ENCODE measurements around the gene KCTD17. TPM values are rescaled to one million over a fixed set of nuclear protein-coding genes. Genes with fewer than 3 reads are reported as not detected.

KCTD17 gene
- total and polyA plus RNA-seq, 2 of the 4 experiments (the other 2 are of a cell fraction): 28.3 to 37.3 TPM

DNA sequence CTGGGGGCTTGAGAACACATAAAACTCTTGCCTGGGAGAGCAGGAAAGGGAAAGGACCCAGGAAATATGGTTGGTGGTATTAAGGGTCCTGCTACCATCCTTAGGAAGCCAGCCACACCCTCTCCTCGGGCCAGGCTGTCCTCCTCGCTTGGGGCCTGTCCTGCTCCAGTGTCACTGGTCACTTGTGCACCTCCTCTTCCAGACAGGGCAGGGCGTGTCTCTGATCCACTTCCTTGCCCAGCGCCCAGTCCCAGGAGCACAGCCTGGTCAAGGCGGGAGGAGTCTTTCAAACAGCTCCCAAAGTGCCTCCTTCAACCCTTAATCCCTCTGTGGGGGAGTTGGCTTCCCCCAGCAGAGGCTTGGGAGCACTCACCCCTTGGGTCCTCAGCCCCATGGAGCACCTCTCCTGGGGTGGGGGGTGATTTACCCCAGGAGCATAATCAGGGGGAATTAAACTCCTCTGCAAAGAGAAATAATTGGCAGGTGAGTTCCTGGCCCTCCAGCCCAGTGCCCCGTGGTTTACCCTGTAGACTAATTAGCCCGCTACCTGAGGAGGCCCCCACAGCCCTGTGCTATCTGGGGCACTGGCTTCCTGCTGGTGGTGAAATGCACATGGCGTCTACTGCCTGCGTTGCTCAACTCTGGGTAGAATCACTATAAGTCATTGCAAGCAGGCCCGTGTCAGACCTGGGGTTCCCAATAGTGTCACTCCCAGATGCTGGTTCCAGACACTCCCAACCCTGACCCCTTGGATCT is 49.9 kb downstream of the KCTD17 start:
- Histone ChIP-seq H2AK5ac (ENCODE audit: low read depth, low read length) (no peak overlapping the region), H4K8ac (ENCODE audit: low read depth in 2 of 2, low read length in 2 of 2) (no peak overlapping the region), H3K4ac (ENCODE audit: low read depth, low read length) (no peak overlapping the region), H2BK15ac (ENCODE audit: low read depth, low read length) (no peak overlapping the region), H2BK120ac (ENCODE audit: low read depth, low read length) (no peak overlapping the region), H2BK20ac (ENCODE audit: low read depth, low read length) (no peak overlapping the region), H3K79me1 (ENCODE audit: low read depth in 1 of 2, low read length in 2 of 2) (no peaks in the 10 kb centered on the region), H4K20me1 (ENCODE audit: insufficient read depth, low read length) (no peaks in the 10 kb centered on the region), H3K23ac (ENCODE audit: low read depth, low read length) (no peak overlapping the region), H3K4me2 (ENCODE audit: low read depth, low read length) (no peak overlapping the region), H4K91ac (ENCODE audit: insufficient read depth, low read depth, low read length) (no peak overlapping the region), H2BK5ac (ENCODE audit: low read depth, low read length, poor library complexity, severe bottlenecking) (no peak overlapping the region), H3K9me3 (ENCODE audit: control insufficient read depth, insufficient read depth, low read length) (no peaks in the 10 kb centered on the region), H3K27ac (ENCODE audit: insufficient read depth, low read length) (no peak overlapping the region), H4K5ac (ENCODE audit: low read depth, low read length) (no peak overlapping the region), H3K56ac (ENCODE audit: extremely low read depth, insufficient read depth, low read length) (no peak overlapping the region), H3K27me3 (ENCODE audit: control insufficient read depth, insufficient read depth, low read length) (peaks cover 79% of the 10 kb centered on the region), H3K9me1 (ENCODE audit: insufficient read depth, low read length) (no peaks in the 10 kb centered on the region), H3K9ac (ENCODE audit: low read depth, low read length) (no peak overlapping the region), H3K14ac (replicated peaks; ENCODE audit: low read depth, low read length) (no peak overlapping the region), H3K4me1 (ENCODE audit: control insufficient read depth, insufficient read depth, low read length) (no peaks in the 10 kb centered on the region), H2AFZ (replicated peaks; ENCODE audit: low read length, poor library complexity) (no peak overlapping the region), H3K36me3 (ENCODE audit: control insufficient read depth, insufficient read depth, low read length) (no peaks in the 10 kb centered on the region), H3K18ac (ENCODE audit: low read depth, low read length) (no peak overlapping the region), H2AK9ac (replicated peaks; ENCODE audit: low read depth, low read length, poor library complexity) (no peak overlapping the region), H3K4me3 (ENCODE audit: insufficient read depth, low read depth, low read length) (no peak overlapping the region)
- in situ Hi-C loops (cut with MboI; ENCODE audit: low sequenced_read_pairs) (no loop called here), intact Hi-C loops (cut with micrococcal nuclease) (no loop called here), dilution Hi-C loops (cut with HindIII; ENCODE audit: low sequenced_read_pairs, unreplicated experiment) (no loop called here)
- POLR2A ChIA-PET (ENCODE audit: unreplicated experiment): no interaction called here
- TF ChIP-seq SMC3 (IDR thresholded peaks at IDR 0.05; ENCODE audit: low read depth, low read length) (no peak), RFX5 (IDR thresholded peaks at IDR 0.05; ENCODE audit: low read depth, low read length) (no peak), MAZ (IDR thresholded peaks at IDR 0.05; ENCODE audit: borderline replicate concordance, low read depth, low read length) (no peak), NFE2L2 (IDR thresholded peaks at IDR 0.05; ENCODE audit: low read depth, low read length) (no peak), USF2 (IDR thresholded peaks at IDR 0.05; ENCODE audit: low read depth, low read length) (no peak), POLR2A (IDR thresholded peaks at IDR 0.05; ENCODE audit: low read depth, low read length) (no peak), RAD21 (IDR thresholded peaks at IDR 0.05; ENCODE audit: low read length) (no peak), FOS (IDR thresholded peaks at IDR 0.05; ENCODE audit: low read depth, low read length) (no peak), BHLHE40 (IDR thresholded peaks at IDR 0.05; ENCODE audit: low read depth, low read length) (no peak), CEBPB (IDR thresholded peaks at IDR 0.05; ENCODE audit: low read depth, low read length) (no peak), MAFK (IDR thresholded peaks at IDR 0.05; ENCODE audit: low read depth, low read length) (no peak), MXI1 (IDR thresholded peaks at IDR 0.05; ENCODE audit: borderline replicate concordance, low read depth, low read length) (no peak), CTCF (conservative IDR thresholded peaks at IDR 0.05; ENCODE audit: low read depth, low read length) (no peak), CHD1 (IDR thresholded peaks at IDR 0.05; ENCODE audit: low read depth, low read length) (no peak), RCOR1 (IDR thresholded peaks at IDR 0.05; ENCODE audit: insufficient replicate concordance, low read length) (no peak)
- TF ChIP-seq, protein P1, sequence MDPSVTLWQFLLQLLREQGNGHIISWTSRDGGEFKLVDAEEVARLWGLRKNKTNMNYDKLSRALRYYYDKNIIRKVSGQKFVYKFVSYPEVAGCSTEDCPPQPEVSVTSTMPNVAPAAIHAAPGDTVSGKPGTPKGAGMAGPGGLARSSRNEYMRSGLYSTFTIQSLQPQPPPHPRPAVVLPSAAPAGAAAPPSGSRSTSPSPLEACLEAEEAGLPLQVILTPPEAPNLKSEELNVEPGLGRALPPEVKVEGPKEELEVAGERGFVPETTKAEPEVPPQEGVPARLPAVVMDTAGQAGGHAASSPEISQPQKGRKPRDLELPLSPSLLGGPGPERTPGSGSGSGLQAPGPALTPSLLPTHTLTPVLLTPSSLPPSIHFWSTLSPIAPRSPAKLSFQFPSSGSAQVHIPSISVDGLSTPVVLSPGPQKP (IDR thresholded peaks at IDR 0.05; ENCODE audit: borderline replicate concordance, low read depth, low read length): no peak
- WGBS, 2 experiments (ENCODE audit: extremely low coverage in 2 of 2, insufficient read length in 1 of 2): 53% methylated on average over 6 of the region's 10 CpGs; no CpG with 5 or more reads in 1 of the 2 experiments
- BruUV-seq (replicated peaks): no TSS peak
- CTCF ChIA-PET: no interaction called here
- ATAC-seq (ENCODE audit: low read depth): no peak
- DNase-seq: no peak

Measured in IMR-90 (cell line).